B cell (primary cell): ENCODE measurements around the gene GADD45G. TPM values are rescaled to one million over a fixed set of nuclear protein-coding genes. Genes with fewer than 3 reads are reported as not detected.

Experiments
- ATAC-seq: fragments of 200-7000 bp; cut with Tn5 transposase; one replicate; pipeline ENCODE4 v1.10.0; 2021; ENCODE audit warnings: low read depth, mild to moderate bottlenecking, moderate number of reproducible peaks, moderate library complexity
- CTCF ChIA-PET: fragments of 350-600 bp; sonication (Branson Sonifier 250); formaldehyde crosslinking; loops from one replicate; lab custom pipeline; 2021; ENCODE audit warnings: antibody characterized with exemption, inconsistent platforms; lab: Charles Lee
- POLR2A ChIA-PET: fragments of 350-600 bp; sonication (Branson Sonifier 250); formaldehyde crosslinking; loops from one replicate; lab custom pipeline; 2021; ENCODE audit warnings: antibody characterized with exemption; lab: Charles Lee
- DNase-seq: peaks from one replicate; pipeline ENCODE4 v3.0.0; 2013
- H2AFZ ChIP-seq: 2 replicates; pipeline ENCODE4 v1.6.1; 2012; ENCODE audit warnings: mild to moderate bottlenecking, low read depth, low read length; ENCODE audit not compliant: insufficient read depth, poor library complexity, severe bottlenecking
- H3K27ac ChIP-seq, 2 donors: 1 replicate in 1 of 2; 2 replicates in 1 of 2; pipeline ENCODE4 v1.5.1; 2012 to 2013; ENCODE audit warnings: low read length in 2 of 2, mild to moderate bottlenecking in 2 of 2, moderate library complexity in 1 of 2
- H3K27me3 ChIP-seq, 4 experiments: fragments of 200-600 bp in 1 of 4; sonication (generic) in 1 of 4; replicated peaks in 1 of 4; 1 replicate in 2 of 4; 2 replicates in 2 of 4; pipeline versions ENCODE4 v1.6.1 to v1.7.0; 2013 to 2016; ENCODE audit warnings: low read length in 3 of 4, mild to moderate bottlenecking in 2 of 4, mixed read lengths in 1 of 4, moderate library complexity in 1 of 4; ENCODE audit not compliant: insufficient read depth in 4 of 4, control insufficient read depth in 3 of 4; ENCODE audit errors: control extremely low read depth in 1 of 4
- H3K36me3 ChIP-seq, 2 experiments: replicated peaks in 1 of 2; 1 replicate in 1 of 2; 2 replicates in 1 of 2; pipeline versions ENCODE4 v1.6.1 to v1.7.1; 2013; ENCODE audit warnings: low read length in 1 of 2; ENCODE audit not compliant: insufficient read depth in 2 of 2, control insufficient read depth in 1 of 2; ENCODE audit errors: control extremely low read depth in 1 of 2, extremely low read depth in 1 of 2
- H3K4me1 ChIP-seq, 2 donors: fragments of 200-600 bp in 1 of 2; sonication (generic) in 1 of 2; 1 replicate in 1 of 2; 2 replicates in 1 of 2; pipeline versions ENCODE4 v1.5.1 to v1.6.1; 2013 to 2017; ENCODE audit warnings: low read length in 2 of 2; ENCODE audit not compliant: control insufficient read depth in 2 of 2, insufficient read depth in 2 of 2
- H3K4me2 ChIP-seq: replicated peaks from 2 replicates; pipeline ENCODE3; 2012; ENCODE audit warnings: mild to moderate bottlenecking, low read depth, low read length; ENCODE audit not compliant: poor library complexity, severe bottlenecking
- H3K4me3 ChIP-seq, 5 experiments: fragments of 200-600 bp in 1 of 5; sonication (generic) in 1 of 5; 1 replicate in 3 of 5; 2 replicates in 2 of 5; pipeline versions ENCODE4 v1.5.1 to v1.7.0; 2011 to 2016; ENCODE audit warnings: low read length in 4 of 5, mild to moderate bottlenecking in 4 of 5, low read depth in 2 of 5, control low read depth in 1 of 5, moderate library complexity in 1 of 5; ENCODE audit not compliant: insufficient read depth in 1 of 5; ENCODE audit errors: control extremely low read depth in 1 of 5, extremely low read depth in 1 of 5
- H3K79me2 ChIP-seq: fragments of 200-600 bp; sonication (generic); one replicate; pipeline ENCODE4 v1.6.0; 2016; ENCODE audit warnings: low read length; ENCODE audit not compliant: control insufficient read depth, insufficient read depth
- H3K9ac ChIP-seq: fragments of 200-600 bp; sonication (generic); 2 replicates; pipeline ENCODE4 v1.6.1; 2017; ENCODE audit warnings: mild to moderate bottlenecking, low read length, moderate library complexity
- H3K9me3 ChIP-seq, 3 donors: one replicate each; pipeline versions ENCODE4 v1.6.1 to v1.7.1; 2013; ENCODE audit warnings: low read length in 2 of 3; ENCODE audit not compliant: control insufficient read depth in 2 of 3, insufficient read depth in 1 of 3; ENCODE audit errors: control extremely low read depth in 1 of 3
- H4K20me1 ChIP-seq: 2 replicates; pipeline ENCODE4 v1.6.0; 2012; ENCODE audit warnings: mild to moderate bottlenecking, low read length; ENCODE audit not compliant: insufficient read depth, control insufficient read depth, poor library complexity, severe bottlenecking
- H3K27ac Mint-ChIP-seq: one replicate; pipeline ENCODE4 v1.8.0; 2021; ENCODE audit warnings: mixed read lengths
- H3K27me3 Mint-ChIP-seq: one replicate; pipeline ENCODE4 v1.8.0; 2021; ENCODE audit warnings: mixed read lengths
- H3K4me1 Mint-ChIP-seq: one replicate; pipeline ENCODE4 v1.8.0; 2021; ENCODE audit warnings: mixed read lengths
- H3K4me3 Mint-ChIP-seq: one replicate; pipeline ENCODE4 v1.8.0; 2021; ENCODE audit warnings: mixed read lengths
- H3K9me3 Mint-ChIP-seq: one replicate; pipeline ENCODE4 v1.8.0; 2022; ENCODE audit warnings: mixed read lengths; ENCODE audit not compliant: insufficient read depth
- EZH2 ChIP-seq: IDR thresholded peaks from 2 replicates; pipeline ENCODE4 v1.6.1; 2012; ENCODE audit warnings: borderline replicate concordance, low read depth, mild to moderate bottlenecking, moderate library complexity, low read length; ENCODE audit not compliant: insufficient read depth, poor library complexity, severe bottlenecking
- WGBS: methylation state at CpG from one replicate; pipeline ENCODE4 v1.1.5; 2013; ENCODE audit warnings: missing lambda C conversion rate; ENCODE audit not compliant: insufficient coverage; 5-methylcytosine and 5-hydroxymethylcytosine counted together
- intact Hi-C: fragments of 100-400 bp; cut with micrococcal nuclease; formaldehyde crosslinking; loops from one replicate; pipeline ENCODE4 v1.10.0; 2022
- polyA plus RNA-seq: library from polyadenylated mRNA; depleted of rRNA; stranded (reverse); fragments of >200 nt; gene quantifications from 2 replicates; pipeline ENCODE4 v1.2.3, GENCODE V29; 2012
- total RNA-seq, 2 donors: library from RNA; stranded (reverse); fragments of 120-200 nt in 1 of 2; gene quantifications; 1 replicate in 1 of 2; 2 replicates in 1 of 2; pipeline versions ENCODE4 v1.2.3 to v1.2.4, GENCODE V29; 2013 to 2022
- TF ChIP-seq, protein P1 (sequence below): fragments of 200-600 bp; IDR thresholded peaks from one replicate; pipeline ENCODE4 v1.8.0; 2022; ENCODE audit warnings: antibody characterized with exemption, mild to moderate bottlenecking

GADD45G gene
- total and polyA plus RNA-seq, 2 donors (not counting 1 experiment from before 2014, with no cell fraction given) = 4.3 to 5.9 TPM

DNA sequence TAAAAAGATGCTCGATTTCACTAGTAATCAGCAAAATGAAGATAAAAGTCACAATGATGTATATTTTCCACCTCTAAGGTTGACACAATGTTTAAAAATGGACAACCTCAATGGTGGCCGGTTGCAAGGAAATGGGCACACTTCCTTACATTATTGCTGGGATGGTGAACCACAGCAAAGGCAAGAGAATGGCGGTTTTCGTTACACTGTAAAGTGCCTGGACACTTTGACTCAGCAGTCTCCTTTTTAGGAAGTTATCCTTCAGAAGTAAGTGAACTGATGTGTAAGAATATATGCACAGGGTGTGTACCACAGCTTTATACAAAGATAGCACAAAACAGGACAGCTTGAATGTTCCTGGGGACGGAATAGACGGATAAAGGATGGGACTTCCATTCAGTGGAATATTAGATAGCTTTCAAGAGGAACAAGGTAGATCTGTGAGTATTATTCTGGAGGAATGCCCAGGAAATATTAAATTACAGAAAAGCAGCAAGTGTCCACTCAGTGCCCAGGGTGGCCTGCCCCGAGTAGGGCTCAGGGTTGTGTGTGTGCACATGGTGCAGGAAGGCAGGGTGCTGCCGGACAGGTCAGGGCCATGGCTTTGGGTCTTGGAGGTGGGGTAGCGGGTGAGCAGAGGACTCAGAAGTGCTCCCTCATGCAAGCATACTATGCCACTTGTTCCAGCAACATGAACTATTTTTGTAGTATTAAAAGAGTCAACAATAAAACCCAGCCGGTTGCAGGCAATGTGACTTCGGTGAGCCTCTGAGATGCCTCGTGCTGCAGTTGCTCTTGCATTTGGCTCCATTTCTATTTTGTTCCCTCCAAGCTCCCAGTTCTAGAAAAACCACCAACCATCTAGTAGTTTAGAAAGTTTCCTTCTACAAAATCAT is 24.5 kb downstream of the GADD45G start:
- CTCF ChIA-PET = interaction anchor here (1.6 to 1.7 kb wide), 2 partner anchors 36 to 473 kb away, joined by 3 to 5 read pairs; no protein-coding TSS in a partner anchor
- no peak for ATAC-seq
- Histone ChIP-seq H3K27ac (no peak overlapping the region), H3K9me3 (peaks cover 0 to 3% (median 0%) of the 10 kb centered on the region in 3 donors), H3K4me2 (no peak overlapping the region), H2AFZ (no peak overlapping the region), H3K27me3 (peaks cover 0 to 6% (median 3%) of the 10 kb centered on the region in 4 experiments), H3K79me2 (no peaks in the 10 kb centered on the region), H3K36me3 (no peaks in the 10 kb centered on the region), H3K4me3 (no peak overlapping the region), H3K9ac (no peak overlapping the region), H4K20me1 (no peaks in the 10 kb centered on the region), H3K4me1 (no peaks in the 10 kb centered on the region)
- no peak for DNase-seq
- H3K27me3 Mint-ChIP-seq = peaks cover 7% of the 10 kb centered on the region
- 87% methylated on average over 7 of the region's 12 CpGs for WGBS
- H3K27ac Mint-ChIP-seq = no peak overlapping the region
- H3K4me1 Mint-ChIP-seq = no peaks in the 10 kb centered on the region
- no peak for TF ChIP-seq EZH2
- TF ChIP-seq, protein P1, sequence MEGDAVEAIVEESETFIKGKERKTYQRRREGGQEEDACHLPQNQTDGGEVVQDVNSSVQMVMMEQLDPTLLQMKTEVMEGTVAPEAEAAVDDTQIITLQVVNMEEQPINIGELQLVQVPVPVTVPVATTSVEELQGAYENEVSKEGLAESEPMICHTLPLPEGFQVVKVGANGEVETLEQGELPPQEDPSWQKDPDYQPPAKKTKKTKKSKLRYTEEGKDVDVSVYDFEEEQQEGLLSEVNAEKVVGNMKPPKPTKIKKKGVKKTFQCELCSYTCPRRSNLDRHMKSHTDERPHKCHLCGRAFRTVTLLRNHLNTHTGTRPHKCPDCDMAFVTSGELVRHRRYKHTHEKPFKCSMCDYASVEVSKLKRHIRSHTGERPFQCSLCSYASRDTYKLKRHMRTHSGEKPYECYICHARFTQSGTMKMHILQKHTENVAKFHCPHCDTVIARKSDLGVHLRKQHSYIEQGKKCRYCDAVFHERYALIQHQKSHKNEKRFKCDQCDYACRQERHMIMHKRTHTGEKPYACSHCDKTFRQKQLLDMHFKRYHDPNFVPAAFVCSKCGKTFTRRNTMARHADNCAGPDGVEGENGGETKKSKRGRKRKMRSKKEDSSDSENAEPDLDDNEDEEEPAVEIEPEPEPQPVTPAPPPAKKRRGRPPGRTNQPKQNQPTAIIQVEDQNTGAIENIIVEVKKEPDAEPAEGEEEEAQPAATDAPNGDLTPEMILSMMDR = no peak
- no peaks in the 10 kb centered on the region for H3K9me3 Mint-ChIP-seq
- intact Hi-C loops = no loop called here
- H3K4me3 Mint-ChIP-seq = no peak overlapping the region
- POLR2A ChIA-PET = no interaction called here

DNA sequence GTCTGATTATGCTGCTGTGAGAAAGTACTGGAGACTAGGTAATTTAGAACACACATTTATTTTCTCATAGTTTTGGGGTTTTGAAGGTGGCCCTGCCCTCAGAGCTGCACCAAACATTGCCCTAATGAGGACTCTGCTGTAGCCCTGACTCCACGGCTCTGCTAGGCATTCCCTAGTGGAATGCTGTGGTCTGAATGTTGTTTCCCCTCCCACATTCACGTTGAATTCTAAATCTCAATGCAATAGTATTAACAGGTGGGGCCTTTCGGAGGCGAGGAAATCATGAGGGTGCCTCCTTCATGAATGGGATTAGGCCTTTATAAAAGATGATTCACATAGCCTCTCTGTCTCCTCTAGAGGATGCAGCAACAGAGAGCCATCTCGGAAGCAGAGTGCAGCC is 25.7 kb downstream of the GADD45G start:
- POLR2A ChIA-PET = no interaction called here
- no peaks in the 10 kb centered on the region for H3K79me2 ChIP-seq

More for the DNA sequence above, 25.7 kb downstream of the GADD45G start:
- Mint-ChIP-seq H3K9me3 (no peaks in the 10 kb centered on the region), H3K27ac (no peak overlapping the region), H3K4me3 (no peak overlapping the region), H3K4me1 (no peaks in the 10 kb centered on the region), H3K27me3 (peaks cover 7% of the 10 kb centered on the region)
- Histone ChIP-seq H3K4me2 (no peak overlapping the region), H3K9ac (no peak overlapping the region), H3K9me3 (no peaks in the 10 kb centered on the region), H2AFZ (no peak overlapping the region), H4K20me1 (no peaks in the 10 kb centered on the region), H3K4me1 (no peaks in the 10 kb centered on the region), H3K4me3 (no peak overlapping the region), H3K27me3 (peaks cover 0 to 2% (median 0%) of the 10 kb centered on the region in 4 experiments), H3K27ac (no peak overlapping the region), H3K36me3 (no peaks in the 10 kb centered on the region)
- intact Hi-C loops = no loop called here
- TF ChIP-seq, protein P1 = no peak
- no peak for TF ChIP-seq EZH2
- ATAC-seq = no peak
- CTCF ChIA-PET = no interaction called here
- DNase-seq = no peak
- no CpG with 5 or more reads among the region's 5 CpGs for WGBS
